ENCODE data around the gene ANKRD44.
"Not testable (repeated sequence)": the region's sequence is repeated elsewhere in the genome, so short reads cannot be mapped to it uniquely, and the experiment has no call there.

Gene ANKRD44

DNA sequence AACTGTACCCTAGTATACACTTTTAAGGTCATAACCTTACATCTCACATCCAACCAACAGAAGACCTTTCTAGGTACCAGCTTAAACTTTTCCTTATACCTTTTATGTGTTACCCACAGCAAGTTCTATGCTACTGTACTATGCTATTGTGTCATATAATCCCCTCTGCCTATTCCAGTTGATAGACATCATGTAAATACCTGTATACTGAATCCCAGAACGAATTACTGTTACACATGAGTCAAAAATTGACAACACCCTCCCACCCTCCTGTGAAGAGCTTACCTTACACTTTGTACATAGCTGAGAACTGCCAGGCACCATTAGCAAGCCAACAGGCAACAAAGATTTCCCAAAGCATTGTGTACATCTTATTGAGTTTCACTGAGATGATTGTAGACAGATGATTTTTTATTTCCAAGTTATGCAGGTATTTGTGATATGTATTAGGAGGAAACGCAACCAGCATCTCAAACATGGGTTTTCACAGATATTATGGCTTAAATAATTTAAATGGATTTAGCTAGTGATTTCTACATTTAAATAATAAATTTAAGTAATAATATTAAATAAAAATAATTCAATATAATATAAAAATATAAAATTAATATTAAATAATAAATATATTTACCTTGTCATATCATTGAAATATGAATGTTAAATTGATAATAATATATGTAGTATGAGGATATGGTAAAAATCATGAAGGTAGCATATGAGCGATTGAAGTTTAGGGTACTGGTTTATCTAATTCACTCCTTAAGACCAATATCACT is 43.0 kb upstream of the ANKRD44 start:
- H3K4me3 ChIP-seq (ENCODE audit: low read depth, low read length), result no peak overlapping the region
- DNase-seq (ENCODE audit: low read depth), result no peak
- TF ChIP-seq, protein P1, sequence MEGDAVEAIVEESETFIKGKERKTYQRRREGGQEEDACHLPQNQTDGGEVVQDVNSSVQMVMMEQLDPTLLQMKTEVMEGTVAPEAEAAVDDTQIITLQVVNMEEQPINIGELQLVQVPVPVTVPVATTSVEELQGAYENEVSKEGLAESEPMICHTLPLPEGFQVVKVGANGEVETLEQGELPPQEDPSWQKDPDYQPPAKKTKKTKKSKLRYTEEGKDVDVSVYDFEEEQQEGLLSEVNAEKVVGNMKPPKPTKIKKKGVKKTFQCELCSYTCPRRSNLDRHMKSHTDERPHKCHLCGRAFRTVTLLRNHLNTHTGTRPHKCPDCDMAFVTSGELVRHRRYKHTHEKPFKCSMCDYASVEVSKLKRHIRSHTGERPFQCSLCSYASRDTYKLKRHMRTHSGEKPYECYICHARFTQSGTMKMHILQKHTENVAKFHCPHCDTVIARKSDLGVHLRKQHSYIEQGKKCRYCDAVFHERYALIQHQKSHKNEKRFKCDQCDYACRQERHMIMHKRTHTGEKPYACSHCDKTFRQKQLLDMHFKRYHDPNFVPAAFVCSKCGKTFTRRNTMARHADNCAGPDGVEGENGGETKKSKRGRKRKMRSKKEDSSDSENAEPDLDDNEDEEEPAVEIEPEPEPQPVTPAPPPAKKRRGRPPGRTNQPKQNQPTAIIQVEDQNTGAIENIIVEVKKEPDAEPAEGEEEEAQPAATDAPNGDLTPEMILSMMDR (IDR thresholded peaks at IDR 0.05; ENCODE audit: control insufficient read depth, extremely low read depth, insufficient read depth), result no peak

DNA sequence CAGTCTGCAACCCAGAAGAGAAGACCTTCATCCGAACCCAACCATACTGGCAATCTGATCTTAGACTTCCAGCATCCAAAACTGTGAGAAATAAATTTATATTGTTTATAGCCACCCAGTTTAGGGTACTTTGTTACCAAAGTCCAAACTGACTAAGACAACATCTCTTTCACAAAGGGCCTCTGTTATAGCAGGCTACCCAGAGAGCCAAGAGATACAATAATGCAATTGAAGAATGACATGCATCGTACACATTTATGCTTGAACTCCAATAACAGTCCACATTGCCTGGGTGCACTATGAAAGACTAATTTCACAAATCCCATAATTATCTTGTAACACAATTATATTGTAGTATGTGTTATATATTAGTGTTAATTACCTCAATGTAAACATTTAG is 39.1 kb upstream of the ANKRD44 start:
- H3K4me3 ChIP-seq (ENCODE audit: low read depth, low read length), result no peak overlapping the region
- no peak for DNase-seq (ENCODE audit: low read depth)

DNA sequence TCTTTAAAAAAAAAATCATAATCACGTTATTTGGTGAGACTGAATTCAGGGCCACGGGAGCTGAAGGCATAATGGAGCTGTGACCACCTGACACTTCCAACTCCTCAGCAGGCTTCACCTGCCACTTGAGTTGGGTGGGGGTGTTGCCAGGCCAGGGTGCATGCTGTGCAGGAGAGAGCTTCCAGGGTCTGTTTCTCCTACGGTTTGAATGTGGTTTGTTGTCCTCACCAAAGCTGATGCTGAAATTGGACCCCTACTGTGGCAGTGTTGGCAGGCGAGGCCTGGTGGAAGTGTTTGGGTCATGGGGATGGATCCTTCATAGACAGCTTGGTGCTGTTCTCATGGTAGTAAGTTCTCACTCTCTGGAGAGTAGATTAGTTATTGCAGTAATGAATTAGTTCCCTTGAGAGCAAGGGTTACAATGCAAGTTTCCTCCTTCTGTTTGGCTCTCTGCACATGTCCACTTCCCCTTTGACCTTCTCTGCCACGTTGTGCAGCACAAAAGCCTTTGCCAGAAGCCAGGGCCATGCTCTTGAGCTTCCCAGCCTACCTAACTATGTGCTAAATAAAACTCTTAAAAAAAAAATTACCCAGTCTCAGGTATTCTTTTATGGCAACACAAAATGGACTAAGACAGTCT is 38.3 kb upstream of the ANKRD44 start:
- TF ChIP-seq, protein P1 (IDR thresholded peaks at IDR 0.05; ENCODE audit: control insufficient read depth, extremely low read depth, insufficient read depth), result no peak
- DNase-seq (ENCODE audit: low read depth), result no peak
- no peak overlapping the region for H3K4me3 ChIP-seq (ENCODE audit: low read depth, low read length)

More for the DNA sequence above, 39.1 kb upstream of the ANKRD44 start:
- TF ChIP-seq, protein P1 (IDR thresholded peaks at IDR 0.05; ENCODE audit: control insufficient read depth, extremely low read depth, insufficient read depth), result no peak

DNA sequence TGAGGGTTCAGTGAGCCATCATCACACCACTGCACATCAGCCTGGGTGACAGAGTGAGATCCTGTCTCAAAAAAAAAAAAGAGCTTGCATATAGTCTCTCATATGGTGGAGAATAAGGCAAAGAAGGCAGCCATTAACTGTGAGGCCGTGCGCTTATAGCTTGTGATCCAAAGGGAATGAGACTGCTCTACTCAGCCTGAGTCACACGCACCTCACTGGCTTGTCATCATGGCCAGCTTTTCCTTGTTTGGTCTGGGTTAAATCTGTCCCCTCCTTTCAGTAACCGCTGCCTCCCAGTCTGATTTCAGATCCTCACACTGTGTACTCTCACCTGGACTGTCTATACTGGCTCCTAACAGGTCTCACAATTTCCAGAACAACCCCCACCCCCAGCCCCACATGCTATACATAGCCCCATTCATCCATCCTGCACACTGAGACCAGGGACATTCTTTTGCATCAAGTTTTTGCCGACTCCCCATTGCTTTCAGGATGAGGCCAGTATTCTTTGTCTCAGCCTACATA is 35.3 kb upstream of the ANKRD44 start:
- TF ChIP-seq, protein P1 (IDR thresholded peaks at IDR 0.05; ENCODE audit: control insufficient read depth, extremely low read depth, insufficient read depth), result no peak
- no peak overlapping the region for H3K4me3 ChIP-seq (ENCODE audit: low read depth, low read length)
- DNase-seq (ENCODE audit: low read depth), result no peak

DNA sequence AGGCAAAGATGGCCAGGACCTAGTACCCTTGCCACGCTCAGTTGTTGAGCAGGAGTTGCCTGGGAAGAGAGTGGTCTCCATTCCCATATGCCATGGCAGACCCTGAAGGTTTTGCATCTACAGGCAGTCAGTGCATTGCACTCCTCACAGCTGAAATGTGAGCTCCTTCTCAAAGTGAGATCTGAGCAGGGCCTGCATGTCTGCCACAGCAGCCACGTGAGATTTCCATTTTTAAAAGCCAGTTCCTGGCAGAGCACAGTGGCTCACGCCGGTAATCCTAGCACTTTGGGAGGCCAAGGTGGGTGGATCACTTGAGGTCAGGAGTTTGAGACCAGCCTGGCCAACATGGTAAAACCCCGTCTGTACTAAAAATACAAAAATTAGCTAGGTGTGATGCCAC is 33.4 kb upstream of the ANKRD44 start:
- not testable (repeated sequence) for DNase-seq (ENCODE audit: low read depth); H3K4me3 ChIP-seq (ENCODE audit: low read depth, low read length)

DNA sequence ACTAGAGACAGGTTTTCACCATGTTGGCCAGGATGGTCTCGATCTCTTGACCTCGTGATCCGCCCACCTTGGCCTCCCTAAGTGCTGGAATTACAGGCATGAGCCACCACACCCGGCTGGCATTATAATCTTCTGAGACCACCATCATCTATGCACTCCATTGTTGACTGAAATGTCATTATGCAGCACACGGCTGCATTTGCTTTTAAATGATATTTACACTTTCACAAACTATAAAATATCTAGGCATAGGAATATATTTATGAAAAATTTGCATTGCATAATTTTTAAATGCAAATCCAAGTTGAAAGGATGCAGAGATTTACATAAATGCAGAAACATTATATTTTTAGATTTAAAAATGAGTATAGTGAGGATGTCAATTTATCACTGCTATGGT is 30.0 kb upstream of the ANKRD44 start:
- no peak overlapping the region for H3K4me3 ChIP-seq (ENCODE audit: low read depth, low read length)
- TF ChIP-seq, protein P1 (IDR thresholded peaks at IDR 0.05; ENCODE audit: control insufficient read depth, extremely low read depth, insufficient read depth), result no peak
- DNase-seq (ENCODE audit: low read depth), result no peak

DNA sequence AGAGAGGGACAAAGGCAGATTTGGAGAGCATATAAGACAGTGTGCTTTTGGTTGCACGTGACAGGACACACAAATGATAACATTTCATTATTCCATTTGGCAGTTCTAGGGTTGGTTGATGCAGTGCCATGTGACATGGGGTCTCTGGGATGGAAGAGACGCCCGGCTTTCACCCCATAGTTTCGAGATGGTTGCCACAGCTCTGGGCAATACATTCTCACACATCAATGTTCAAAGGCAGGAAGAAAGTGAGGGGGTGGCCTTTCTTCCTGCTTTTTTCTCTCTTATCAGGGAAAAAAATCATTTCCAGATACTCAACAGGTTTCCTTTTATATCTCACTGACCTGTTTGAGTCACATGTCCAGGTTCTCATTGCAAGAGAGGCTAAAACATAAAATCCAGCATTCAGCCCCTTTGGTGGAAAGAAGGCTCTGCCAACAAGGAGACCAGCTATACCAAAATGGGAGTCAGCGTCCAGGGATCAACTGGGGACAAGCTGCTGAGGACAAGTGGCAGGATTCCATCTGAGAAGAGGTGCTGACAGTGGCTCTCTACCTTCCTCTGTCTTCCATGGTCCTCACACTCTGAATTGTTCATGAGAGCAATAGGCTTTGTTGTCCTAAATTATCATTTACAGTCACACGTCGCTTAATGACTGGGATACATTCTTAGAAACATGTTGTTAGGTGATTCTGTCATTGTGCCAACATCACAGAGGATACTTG is 29.1 kb upstream of the ANKRD44 start:
- TF ChIP-seq, protein P1 (IDR thresholded peaks at IDR 0.05; ENCODE audit: control insufficient read depth, extremely low read depth, insufficient read depth), result no peak
- no peak for DNase-seq (ENCODE audit: low read depth)
- H3K4me3 ChIP-seq (ENCODE audit: low read depth, low read length), result no peak overlapping the region
